HepG2 (cell line): ENCODE results near the gene SPACDR. TPM values are rescaled to one million over a fixed set of nuclear protein-coding genes. Genes with fewer than 3 reads are reported as not detected.

ENCODE experiments used
- BCLAF1 ChIP-seq: fragments of 450-650 bp; IDR thresholded peaks from 2 replicates; pipeline ENCODE4 v1.6.1; 2017; ENCODE audit warnings: mild to moderate bottlenecking
- E2F2 ChIP-seq: sonication (generic); formaldehyde crosslinking; IDR thresholded peaks from 2 replicates; pipeline ENCODE4 v1.4.0; 2020; ENCODE audit warnings: missing genetic modification reagents, borderline replicate concordance
- GLI4 ChIP-seq: sonication (generic); formaldehyde crosslinking; IDR thresholded peaks from 2 replicates; pipeline ENCODE4 v1.5.1; 2020; ENCODE audit warnings: missing genetic modification reagents, mild to moderate bottlenecking, moderate library complexity, borderline replicate concordance
- LCORL ChIP-seq, 2 experiments: fragments of 450-650 bp in 1 of 2; sonication (generic) in 1 of 2; formaldehyde crosslinking in 1 of 2; IDR thresholded peaks; 2 replicates each; pipeline versions ENCODE4 v1.5.0 to v1.6.1; 2017 to 2020; ENCODE audit warnings: antibody characterized with exemption in 1 of 2, missing genetic modification reagents in 1 of 2
- PRDM4 ChIP-seq: sonication (generic); formaldehyde crosslinking; IDR thresholded peaks from 2 replicates; pipeline ENCODE4 v1.9.0; 2021; ENCODE audit warnings: missing genetic modification reagents, borderline replicate concordance
- RERE ChIP-seq: IDR thresholded peaks from 2 replicates; pipeline ENCODE4 v1.6.1; 2016; ENCODE audit warnings: low read depth, missing genetic modification reagents, missing compliant biosample characterization
- THAP11 ChIP-seq: IDR thresholded peaks from 2 replicates; pipeline ENCODE4 v1.6.1; 2016; ENCODE audit warnings: missing biosample characterization, missing genetic modification reagents
- ZBTB38 ChIP-seq: sonication (generic); formaldehyde crosslinking; IDR thresholded peaks from 2 replicates; pipeline ENCODE4 v1.5.1; 2020; ENCODE audit warnings: mild to moderate bottlenecking, missing genetic modification reagents
- ZNF687 ChIP-seq: sonication (generic); formaldehyde crosslinking; IDR thresholded peaks from 2 replicates; pipeline ENCODE4 v1.5.1; 2020; ENCODE audit warnings: mild to moderate bottlenecking, missing genetic modification reagents, moderate library complexity
- ZNF761 ChIP-seq: sonication (generic); formaldehyde crosslinking; conservative IDR thresholded peaks from 2 replicates; pipeline ENCODE4 v1.4.0; 2020; ENCODE audit warnings: mild to moderate bottlenecking, missing genetic modification reagents
- polyA plus RNA-seq, 8 experiments: library from polyadenylated mRNA; depleted of rRNA in 3 of 8; stranded (reverse) in 7 of 8; unstranded in 1 of 8; fragments of >200 nt; fragmentation: Illumina TruSeq in 4 of 8; extraction: Trizol in 4 of 8; gene quantifications; 2 replicates each; pipeline versions ENCODE4 v1.2.1 to v1.2.3, GENCODE V29; 2011 to 2016; ENCODE audit warnings: low read depth in 4 of 8, missing spikeins in 1 of 8, mixed read lengths in 1 of 8; ENCODE audit not compliant: insufficient read depth in 1 of 8
- total RNA-seq, 5 experiments: library from RNA; depleted of rRNA; stranded (reverse); fragments of >200 nt; fragmentation: Illumina TruSeq; extraction: Trizol; gene quantifications; 2 replicates each; pipeline ENCODE4 v1.2.3, GENCODE V29; 2016; ENCODE audit warnings: low read depth in 1 of 5

The SPACDR gene
- total and polyA plus RNA-seq, 2 of the 13 experiments (the other 11 are each of a cell fraction or from before 2014, with no cell fraction given) = 0.41 TPM; not detected in 1

GRCh38 chr7:100432621-100433275, 31.3 kb downstream of the SPACDR start (continued):
- no peak for TF ChIP-seq ZNF761 (CRISPR knock-in tag)
- no peak for TF ChIP-seq RERE
- TF ChIP-seq PRDM4 (CRISPR knock-in tag) = no peak
- no peak for TF ChIP-seq THAP11 (CRISPR knock-in tag)
- TF ChIP-seq ZNF687 (CRISPR knock-in tag) = 0 out of 2 replicates have a peak, but pooled peaks have one; percentile 18
- no peak for TF ChIP-seq E2F2
- peak; percentile 39; the same call in 1 of the 2 replicates for TF ChIP-seq ZBTB38 (CRISPR knock-in tag)
- TF ChIP-seq LCORL (IDR thresholded peaks at IDR 0.05) = no peak
- no peak for TF ChIP-seq LCORL (CRISPR knock-in tag; IDR thresholded peaks at IDR 0.05)
- TF ChIP-seq GLI4 (CRISPR knock-in tag) = no peak
- TF ChIP-seq BCLAF1 = no peak
